GM19035 (cell line): Measurements from ENCODE around the gene FMC1.
"Not testable (repeated sequence)": the region's sequence is repeated elsewhere in the genome, so short reads cannot be mapped to it uniquely, and the experiment has no call there.

Experiments used
- ATAC-seq: cut with Tn5 transposase; IDR thresholded peaks from one replicate; pipeline ENCODE4 v1.9.1; 2021; ENCODE audit not compliant: unreplicated experiment

FMC1 gene

DNA sequence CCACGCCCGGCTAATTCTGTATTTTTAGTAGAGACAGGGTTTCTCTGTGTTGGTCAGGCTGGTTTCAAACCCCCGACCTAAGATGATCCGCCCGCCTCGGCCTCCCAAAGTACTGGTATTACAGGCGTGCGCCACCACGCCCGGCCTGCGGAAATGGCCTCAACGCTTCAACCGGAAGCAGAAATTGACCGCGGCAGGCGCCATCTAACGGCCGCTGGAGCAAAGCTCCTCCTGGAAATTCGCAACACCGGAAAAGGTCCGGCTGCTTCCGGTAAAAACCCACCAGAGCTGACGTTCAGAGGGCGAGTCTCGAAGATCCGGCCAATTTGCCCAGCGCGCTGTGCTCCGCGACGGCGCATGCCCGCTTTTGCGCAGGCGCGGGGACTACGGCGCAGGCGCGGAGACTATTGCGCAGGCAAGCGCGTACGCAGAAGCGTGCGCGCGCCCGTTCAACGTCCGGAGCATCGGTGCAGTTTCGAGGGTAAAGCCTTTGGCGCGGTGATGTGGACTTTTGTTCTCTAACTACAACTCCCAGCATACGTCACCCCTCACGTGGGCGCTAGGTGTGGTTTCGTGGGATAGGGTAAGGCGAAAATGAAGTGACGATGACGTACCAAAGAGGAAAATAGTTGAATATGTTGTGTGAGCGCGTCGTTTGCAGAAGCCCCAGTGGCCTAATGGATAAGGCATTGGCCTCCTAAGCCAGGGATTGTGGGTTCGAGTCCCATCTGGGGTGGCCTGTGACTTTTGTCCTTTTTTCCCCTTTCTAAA lies 915 bp upstream of the FMC1 start:
- peak; percentile 83 for ATAC-seq

DNA sequence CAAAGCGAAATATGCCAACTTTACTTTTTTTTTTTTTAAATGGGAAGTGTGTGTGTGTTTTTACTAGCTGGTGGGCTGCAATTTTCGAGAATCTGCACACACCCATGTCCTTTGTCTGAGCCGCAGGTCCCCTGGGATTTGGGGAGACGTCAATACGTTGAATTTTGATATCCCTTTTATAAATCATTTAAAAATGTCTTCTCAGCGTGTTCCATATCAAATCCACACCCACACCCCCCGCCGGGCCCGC lies 404 bp upstream of the FMC1 start:
- ATAC-seq = no peak

DNA sequence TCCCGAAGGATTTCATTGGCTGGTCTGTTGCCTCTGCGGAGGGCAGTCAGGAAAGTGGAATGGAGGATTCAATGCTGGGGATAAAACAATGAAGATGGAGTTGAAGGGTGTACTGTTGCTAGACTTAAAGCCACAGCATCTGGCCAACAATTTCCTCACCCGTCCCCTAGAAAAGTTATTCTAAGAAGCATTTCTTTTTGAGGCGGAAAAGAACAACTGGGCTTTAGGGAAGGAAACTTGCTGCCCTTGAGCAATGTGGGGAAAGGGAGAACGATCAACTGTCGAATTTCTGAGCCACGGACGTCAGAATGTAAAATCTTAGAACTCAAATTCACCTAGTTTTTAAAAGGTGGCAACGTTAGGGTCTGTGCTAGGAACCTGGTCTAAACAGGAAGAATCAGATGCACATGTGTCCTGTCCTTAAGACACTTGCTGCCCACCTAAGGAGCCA lies 664 bp downstream of the FMC1 start:
- ATAC-seq = no peak

DNA sequence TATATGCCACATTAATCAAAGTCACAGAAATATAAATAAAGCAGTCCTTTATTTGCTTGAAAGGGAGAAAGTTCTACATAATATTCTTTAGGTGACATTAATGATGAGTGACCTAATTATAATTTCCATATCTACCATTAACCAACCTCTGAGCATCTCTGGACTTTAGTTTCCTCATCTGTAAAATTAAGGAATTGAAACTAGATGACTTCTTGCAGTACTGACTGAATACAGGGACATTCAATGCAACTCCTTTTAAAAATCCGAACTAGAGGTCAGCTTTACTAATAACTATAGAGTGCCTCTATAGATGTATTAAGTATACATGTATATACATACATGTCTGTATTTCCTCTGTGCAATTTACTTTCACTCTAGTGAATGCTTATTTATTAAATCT lies 3.9 kb downstream of the FMC1 start:
- no peak for ATAC-seq

DNA sequence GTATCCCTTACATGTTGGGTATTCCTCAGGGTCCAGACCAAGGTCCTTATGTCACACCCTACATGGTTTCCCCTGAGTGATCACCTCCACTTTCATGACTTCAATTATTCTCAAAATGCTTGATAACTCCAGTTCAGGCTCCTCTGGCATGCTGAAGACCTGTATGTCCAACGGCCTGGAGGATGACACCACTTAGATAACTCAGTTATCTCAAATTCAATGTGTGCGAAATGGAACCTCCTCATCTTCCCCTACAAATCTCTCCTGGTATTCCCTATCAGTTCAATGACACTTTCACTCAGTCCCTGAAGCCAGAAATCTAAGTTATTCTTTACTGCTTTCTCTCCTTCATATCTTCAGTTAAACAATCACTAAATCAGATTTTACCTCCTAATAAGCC lies 9.9 kb downstream of the FMC1 start:
- ATAC-seq = no peak

DNA sequence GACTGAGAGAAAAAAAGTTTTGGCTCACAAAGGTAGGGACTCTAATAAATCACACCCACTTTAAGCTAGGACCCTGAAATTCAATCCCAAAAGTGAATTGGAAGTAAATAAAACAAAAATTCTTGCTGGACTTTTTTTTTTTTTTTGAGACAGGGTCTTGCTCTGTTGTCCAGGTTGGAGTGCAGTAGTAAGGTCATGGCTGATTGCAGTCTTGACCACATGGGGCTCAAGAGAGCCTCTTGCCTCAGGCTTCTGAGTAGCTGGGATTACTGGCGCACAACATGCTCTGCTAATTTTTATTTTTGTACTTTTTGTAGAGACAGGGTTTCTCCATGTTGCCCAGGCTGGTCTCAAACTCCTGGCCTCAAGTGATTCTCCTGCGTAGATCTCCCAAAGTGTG lies 13.6 kb downstream of the FMC1 start:
- no peak for ATAC-seq

DNA sequence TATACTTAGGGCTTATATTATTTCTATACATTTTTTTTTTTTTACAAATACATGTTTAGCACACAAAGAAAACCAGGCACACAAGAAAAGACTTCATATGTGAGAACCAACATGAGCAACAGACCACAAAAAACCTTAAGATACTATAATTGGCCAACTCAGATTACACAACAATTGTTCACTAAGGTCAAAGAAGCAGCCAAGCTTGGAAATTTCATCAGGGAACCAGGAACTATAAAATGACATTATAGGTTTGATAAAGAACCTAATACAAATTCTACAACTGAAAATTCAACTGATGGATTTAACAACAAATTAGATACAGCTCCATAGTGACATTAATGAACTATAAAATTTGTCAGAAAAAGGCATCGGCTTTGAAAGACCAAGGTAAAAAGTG lies 14.2 kb downstream of the FMC1 start:
- ATAC-seq = no peak

DNA sequence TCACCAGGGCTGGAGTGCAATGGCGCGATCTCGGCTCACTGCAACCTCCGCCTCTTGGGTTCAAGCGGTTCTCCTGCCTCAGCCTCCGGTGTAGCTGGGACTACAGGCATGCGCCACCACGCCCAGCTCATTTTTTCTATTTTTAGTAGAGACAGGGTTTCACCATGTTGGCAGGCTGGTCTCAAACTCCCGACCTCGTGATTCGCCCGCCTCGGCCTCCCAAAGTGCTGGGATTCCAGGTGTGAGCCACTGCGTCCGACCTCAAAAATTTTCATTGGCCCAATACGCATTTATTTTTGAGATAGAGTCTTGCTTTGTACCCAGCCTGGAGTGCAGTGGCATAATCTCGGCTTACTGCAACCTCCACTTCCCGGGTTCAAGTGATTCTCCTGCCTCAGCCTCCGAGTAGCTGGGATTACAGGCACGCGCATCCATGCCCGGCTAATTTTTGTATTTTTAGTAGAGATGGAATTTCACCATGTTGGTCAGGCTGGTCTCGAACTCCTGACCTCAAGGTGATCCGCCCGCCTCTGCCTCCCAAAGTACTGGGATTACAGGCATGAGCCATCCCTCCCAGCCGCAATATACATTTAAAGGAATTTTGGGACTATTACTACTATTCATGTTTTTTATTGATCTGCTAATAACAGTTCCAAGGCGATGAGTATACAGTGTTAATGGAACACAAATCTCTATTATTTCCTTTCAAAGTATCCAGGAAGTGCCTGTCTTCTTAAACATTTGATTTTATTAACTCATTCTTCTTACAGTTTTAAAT lies 16.8 kb downstream of the FMC1 start:
- ATAC-seq = not testable (repeated sequence)

DNA sequence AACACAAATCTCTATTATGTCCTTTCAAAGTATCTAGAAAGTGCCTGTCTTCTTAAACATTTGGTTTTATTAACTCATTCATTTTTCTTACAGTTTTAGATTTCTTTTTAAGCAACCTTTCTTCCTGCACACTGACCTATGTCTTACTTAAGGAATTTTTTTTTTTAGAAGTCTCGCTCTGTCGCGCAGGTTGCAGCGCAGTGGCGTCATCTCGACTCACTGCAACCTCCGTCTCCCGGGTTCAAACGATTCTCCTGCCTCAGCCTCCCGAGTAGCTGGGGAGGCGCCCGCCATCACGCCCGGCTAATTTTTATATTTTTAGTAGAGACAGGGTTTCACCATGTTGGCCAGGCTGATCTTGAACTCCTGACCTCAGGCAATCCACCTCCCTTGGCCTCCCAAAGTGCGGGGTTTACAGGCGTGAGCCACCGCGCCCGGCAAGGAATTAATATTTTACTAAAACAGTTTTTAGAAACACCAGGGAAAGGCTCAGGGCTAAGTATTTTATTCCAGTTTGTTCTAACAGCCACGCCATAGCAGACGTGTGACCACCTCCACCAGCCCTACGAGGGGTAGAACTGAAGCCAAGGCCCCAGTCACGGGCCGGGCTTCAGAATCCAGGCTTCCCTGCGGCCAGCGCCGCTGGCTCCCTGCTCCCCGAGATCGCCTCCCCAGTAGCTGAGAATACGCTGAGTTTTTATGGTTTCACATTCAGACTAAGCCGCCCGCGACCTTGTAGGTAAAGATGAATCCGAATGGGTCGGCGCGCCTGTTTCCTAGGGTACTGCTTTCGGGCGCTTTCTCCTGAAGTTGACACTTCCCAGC lies 17.6 kb downstream of the FMC1 start:
- ATAC-seq = peak; percentile 17

DNA sequence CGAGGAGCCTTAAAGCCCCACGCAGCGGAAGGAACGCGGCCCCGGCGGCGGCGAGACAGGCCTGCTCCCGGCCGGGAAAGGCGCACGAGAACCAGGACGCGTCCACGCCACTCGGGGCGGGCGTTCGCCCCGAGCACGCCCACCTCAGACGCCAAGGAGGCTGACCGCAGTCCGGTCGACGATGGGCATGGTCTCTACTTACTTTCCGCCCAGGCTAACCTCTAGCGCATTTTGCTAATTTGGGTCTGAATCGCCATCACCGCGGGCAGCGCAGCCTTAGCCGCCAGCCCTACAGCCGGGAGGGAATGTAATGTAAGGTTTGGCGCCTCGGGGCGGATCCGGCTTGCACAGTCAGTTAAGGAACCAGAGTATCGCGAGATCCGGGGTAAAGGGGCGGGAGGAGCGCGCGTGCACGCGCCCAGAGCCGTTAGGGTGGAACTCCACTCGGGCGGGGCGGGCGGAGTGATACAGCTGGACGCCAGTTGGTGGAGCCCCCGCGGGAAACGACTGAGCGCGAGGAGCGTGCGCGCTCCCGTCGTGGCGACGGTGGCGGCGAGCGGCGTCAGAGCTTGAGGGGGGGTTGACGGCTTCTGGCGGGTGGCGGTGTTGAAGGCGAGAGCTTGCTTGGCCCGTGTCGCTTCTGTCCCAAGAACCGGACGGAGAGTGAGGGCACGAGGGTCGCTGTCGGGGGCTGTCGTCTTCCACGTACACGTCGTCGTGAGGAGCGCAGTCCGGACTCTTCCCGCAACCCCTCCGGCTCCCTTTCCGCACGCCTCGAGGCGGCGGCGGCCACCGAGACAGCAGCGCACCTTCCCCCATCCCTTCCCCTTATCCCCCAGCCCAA lies 18.5 kb downstream of the FMC1 start, which contains the start of gene LUC7L2:
Gene LUC7L2 (plus strand): TSS at position 529 of the 844 bp plus-strand sequence. CDS start 368 bp downstream, outside the sequence.
- ATAC-seq = peak; percentile 70

DNA sequence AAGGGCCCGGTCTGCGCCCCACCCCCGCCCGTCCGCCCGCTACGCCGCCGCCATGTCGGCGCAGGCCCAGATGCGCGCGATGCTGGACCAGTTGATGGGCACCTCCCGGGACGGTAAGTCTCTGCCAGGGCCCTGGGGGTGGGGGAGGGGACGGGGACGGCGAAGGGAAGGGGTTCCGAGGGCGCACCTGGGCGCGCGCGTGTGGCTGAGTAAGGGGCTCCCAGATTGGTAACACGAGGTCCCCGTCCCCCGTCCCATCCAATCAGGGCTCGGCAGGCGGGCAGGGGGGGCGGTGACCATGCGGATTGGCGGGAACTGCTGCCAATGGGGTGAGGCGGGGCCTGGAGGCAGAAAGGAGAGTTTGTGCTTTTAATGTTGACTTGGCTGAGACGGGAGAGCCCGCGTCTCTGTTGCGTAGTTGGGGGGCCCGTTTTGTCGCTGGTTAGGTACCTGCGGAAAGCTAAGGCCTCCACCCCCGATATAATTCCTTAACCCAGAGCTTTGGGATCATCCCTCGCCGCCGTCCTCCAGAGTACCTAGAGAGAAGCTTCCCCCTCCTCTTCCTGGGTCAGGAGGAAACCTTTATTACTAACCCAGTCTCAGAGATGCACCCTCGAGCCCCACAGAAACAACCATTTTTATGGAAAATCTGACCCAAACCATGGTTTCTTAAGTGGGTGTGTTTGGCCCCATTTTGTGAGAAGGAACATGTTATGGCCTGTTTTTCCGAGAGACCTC lies 19.2 kb downstream of the FMC1 start:
- peak; percentile 68 for ATAC-seq

DNA sequence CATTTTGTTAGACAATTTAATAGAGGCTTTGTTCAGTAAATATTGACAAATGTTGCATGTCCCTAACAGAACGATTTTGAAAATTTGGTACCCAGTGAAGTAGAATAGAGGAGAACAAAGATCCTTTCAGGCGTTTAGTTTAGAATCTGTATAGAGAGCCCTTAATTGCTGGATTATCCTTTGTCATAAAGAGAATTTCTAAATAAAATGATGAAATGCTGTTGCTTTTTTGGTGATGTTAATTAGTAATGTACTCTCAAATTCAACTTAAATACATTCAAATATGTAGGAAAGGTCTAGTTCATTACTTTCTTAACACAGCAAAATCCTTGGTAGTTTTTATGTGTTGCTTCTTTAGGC lies 19.8 kb downstream of the FMC1 start:
- no peak for ATAC-seq

DNA sequence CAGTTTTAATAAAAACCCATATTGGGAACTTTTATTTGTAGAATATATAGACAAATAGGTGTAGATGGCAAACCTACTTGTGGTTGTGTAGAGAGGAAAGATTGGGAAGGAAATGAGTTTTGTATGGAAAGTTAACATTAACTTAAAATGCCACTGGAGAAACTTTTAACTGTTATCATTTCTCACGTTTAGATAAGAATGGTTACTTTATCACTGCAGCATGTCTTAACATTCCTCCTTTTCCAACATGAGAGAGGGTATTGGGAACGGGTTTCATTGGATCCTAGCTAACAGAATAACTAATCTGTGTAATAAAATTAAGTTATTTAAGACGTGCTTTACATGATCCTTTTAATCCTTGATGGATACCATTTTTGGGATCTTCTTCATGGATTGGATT lies 20.4 kb downstream of the FMC1 start:
- ATAC-seq = no peak

DNA sequence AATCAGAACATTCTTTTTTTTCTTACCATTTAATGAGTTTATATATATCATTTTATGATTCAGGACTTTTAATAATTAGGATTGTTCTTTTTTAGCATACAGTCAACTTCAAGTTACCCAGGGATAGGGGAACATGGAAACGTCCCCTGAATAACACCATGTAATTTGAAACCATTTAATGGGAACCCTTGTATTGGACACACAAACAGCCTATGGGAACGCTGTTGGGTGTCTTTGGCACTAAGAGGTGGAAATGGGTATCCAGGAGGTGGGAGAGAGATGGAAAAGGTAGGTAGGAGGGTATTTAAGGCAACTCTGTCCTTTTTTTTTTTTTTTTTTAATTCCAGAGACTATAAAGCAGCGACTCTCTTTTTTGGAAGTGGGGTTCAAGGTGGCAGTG lies 21.2 kb downstream of the FMC1 start:
- ATAC-seq = no peak

DNA sequence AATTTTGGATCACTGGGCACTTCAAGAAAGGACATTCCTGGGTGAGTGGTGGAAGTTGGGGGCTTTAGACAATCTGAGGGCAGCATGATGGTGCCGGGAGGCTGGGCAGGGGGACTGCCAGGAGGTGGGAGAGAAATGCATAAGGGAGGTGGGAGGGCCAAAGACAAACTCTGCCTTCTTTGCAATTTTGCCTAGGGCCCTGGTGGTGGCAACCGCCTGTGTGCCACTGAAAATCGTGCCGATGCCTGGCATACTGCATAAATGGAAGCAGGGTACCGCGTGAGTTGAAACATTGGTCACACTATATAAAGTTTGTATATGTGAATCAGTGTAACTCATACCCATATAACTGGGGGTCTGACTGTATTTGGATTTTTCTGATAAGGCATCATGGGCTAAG lies 21.8 kb downstream of the FMC1 start:
- ATAC-seq = no peak

DNA sequence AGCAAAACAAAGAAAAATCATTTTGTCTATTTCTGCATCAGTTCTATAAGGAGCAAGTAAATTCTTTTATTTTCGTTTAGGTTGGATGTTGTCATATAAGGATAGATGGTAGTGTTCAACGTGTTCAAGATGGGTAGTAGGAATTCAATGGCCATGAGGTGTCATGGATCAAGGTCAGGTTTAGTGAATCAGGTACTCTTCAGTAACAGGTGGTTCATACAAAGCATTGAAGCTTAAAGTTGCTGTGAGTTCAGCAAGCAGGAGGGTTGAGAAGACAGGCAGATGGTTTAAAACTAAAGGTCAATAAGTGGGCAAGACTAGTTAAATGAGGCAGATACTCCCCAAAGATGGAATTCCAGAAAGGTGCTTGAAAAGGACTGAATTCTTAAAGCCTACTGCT lies 24.2 kb downstream of the FMC1 start:
- ATAC-seq = no peak

DNA sequence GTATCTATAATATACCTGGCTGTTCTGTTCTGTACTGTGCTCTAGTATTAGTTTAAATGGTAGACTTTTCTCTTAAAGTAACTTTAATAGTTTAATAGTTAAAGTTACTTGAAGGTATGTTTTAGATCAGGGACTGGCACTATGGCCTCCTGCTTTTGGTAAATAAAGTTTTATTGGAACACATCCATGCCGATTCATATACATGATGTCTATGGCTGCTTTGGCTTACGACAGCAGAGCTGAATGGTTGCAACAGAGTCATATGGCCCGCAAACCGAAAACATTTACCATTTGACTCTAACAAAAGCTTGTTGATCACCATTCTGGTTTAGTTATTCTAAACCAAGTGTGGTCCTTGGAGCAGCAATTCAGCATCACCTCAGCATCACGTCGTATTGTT lies 25.3 kb downstream of the FMC1 start:
- no peak for ATAC-seq

DNA sequence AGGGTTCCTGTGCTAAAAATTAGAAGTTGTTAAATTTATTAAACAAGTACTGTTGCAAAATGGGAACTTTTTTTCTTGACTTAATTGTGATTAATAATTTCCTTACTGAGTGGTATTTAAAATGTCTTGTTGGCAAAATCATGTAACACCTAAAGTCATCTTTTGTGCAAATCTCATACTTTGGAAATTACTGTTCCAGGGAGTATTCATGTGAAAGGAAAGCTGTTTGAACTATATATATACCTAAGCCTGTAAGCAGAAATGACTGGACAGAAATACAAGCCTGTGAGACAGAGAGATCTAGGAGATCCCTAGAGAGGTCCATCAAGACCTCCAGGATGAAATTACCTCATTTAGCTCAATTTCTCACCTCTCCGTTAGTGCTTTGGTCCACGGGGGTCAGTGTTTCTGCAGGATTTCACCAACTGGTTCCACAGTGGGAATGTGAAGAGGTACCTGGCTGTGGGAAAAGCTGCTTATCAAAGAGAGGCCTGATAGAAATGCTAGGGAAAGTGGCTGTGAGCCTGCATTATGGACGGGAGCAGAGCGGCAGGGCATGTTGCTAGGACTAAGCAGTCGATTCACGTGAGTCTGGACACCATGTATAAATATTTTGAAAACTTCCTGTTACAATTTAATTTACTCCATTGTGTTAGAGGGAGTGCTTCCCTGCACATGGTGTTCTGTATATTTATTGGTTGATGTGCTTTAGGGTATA lies 26.5 kb downstream of the FMC1 start:
- no peak for ATAC-seq

DNA sequence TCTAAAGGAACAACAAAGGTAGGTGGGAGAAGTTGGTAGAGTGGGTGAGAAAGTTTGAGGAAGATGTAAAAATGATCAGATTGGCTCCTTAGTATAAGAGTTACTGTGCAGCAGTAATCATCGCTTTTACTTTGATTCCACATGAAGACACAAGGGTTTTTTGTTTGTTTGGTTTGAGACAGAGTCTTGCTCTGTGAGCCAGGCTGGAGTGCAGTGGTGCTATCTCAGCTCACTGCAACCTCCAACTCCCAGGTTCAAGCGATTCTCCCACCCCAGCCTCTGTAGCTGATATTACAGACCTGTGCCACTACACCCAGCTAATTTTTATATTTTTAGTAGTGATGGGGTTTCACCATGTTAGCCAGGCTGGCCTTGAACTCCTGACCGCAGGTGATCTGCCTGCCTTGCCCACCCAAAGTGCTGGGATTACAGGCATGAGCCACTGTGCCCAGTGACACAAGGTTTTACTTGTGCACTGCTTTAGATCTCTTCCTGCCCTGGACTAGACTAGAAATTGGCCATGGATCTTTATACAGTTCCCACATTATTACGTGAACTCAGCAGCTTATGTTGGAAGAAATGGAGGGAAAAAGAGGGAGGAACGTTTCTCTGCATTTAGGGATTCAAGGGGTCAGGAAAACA lies 29.3 kb downstream of the FMC1 start:
- no peak for ATAC-seq
